ENCODE measurements around the gene ACTR5.

The ACTR5 gene

GRCh38 chr20:38748097-38748860, at the start of gene ACTR5:
Gene ACTR5, plus strand, starts transcription at chr20:38748460. Its CDS starts 19 bp downstream, at chr20:38748479.
- peak within 1 kb of the TSS; percentile 97 for H3K4me3 ChIP-seq (ENCODE audit: low read depth, low read length)

GRCh38 chr20:38698541-38698940, 49.7 kb upstream of the ACTR5 start:
- H3K4me3 ChIP-seq (ENCODE audit: low read depth, low read length): no peak overlapping the region
- TF ChIP-seq CTCF (conservative IDR thresholded peaks at IDR 0.05; ENCODE audit: low read depth, low read length): no peak
- no peak for DNase-seq (ENCODE audit: low read depth)

More at GRCh38 chr20:38748097-38748860, at the start of gene ACTR5:
- no peak for TF ChIP-seq CTCF (conservative IDR thresholded peaks at IDR 0.05; ENCODE audit: low read depth, low read length)
- peak; percentile 88 for DNase-seq (ENCODE audit: low read depth)

- no peak overlapping the region for H3K4me3 ChIP-seq (ENCODE audit: low read depth, low read length)
- no peak for TF ChIP-seq CTCF (conservative IDR thresholded peaks at IDR 0.05; ENCODE audit: low read depth, low read length)
- DNase-seq (ENCODE audit: low read depth): no peak
Observed at GRCh38 chr20:38700141-38700540, 48.1 kb upstream of the ACTR5 start.

- no peak overlapping the region for H3K4me3 ChIP-seq (ENCODE audit: low read depth, low read length)
- no peak for DNase-seq (ENCODE audit: low read depth)
- no peak for TF ChIP-seq CTCF (conservative IDR thresholded peaks at IDR 0.05; ENCODE audit: low read depth, low read length)
Observed at GRCh38 chr20:38700926-38701325, 47.3 kb upstream of the ACTR5 start.

GRCh38 chr20:38703526-38703925, 44.7 kb upstream of the ACTR5 start:
- no peak for DNase-seq (ENCODE audit: low read depth)
- TF ChIP-seq CTCF (conservative IDR thresholded peaks at IDR 0.05; ENCODE audit: low read depth, low read length): no peak
- no peak overlapping the region for H3K4me3 ChIP-seq (ENCODE audit: low read depth, low read length)

- DNase-seq (ENCODE audit: low read depth): no peak
- H3K4me3 ChIP-seq (ENCODE audit: low read depth, low read length): no peak overlapping the region
- no peak for TF ChIP-seq CTCF (conservative IDR thresholded peaks at IDR 0.05; ENCODE audit: low read depth, low read length)
Observed at GRCh38 chr20:38704136-38704535, 44.1 kb upstream of the ACTR5 start.

GRCh38 chr20:38706509-38706908, 41.8 kb upstream of the ACTR5 start:
- TF ChIP-seq CTCF (conservative IDR thresholded peaks at IDR 0.05; ENCODE audit: low read depth, low read length): no peak
- no peak for DNase-seq (ENCODE audit: low read depth)
- H3K4me3 ChIP-seq (ENCODE audit: low read depth, low read length): no peak overlapping the region

Measured in choroid plexus epithelial cell (primary cell).